ENCODE results near the gene RAD51B. TPM values are rescaled to one million over a fixed set of nuclear protein-coding genes. Genes with fewer than 3 reads are reported as not detected.

RAD51B gene
- total RNA-seq, 1 experiment from 2014 or later, result 16.7 TPM

GRCh38 chr14:68719634-68720384 is 900.2 kb downstream of the RAD51B start:
- no peak overlapping the region for H3K4ac ChIP-seq (ENCODE audit: low read depth, low read length)
- H2BK120ac ChIP-seq (ENCODE audit: low read depth, low read length, poor library complexity, severe bottlenecking), result no peak overlapping the region
- no peak for DNase-seq
- H4K20me1 ChIP-seq (ENCODE audit: control insufficient read depth, insufficient read depth, insufficient read length), result no peaks in the 10 kb centered on the region
- no peaks in the 10 kb centered on the region for H3K79me1 ChIP-seq (ENCODE audit: insufficient read depth, low read depth, low read length, poor library complexity, severe bottlenecking)
- no peaks in the 10 kb centered on the region for H3K9me3 ChIP-seq (ENCODE audit: control insufficient read depth, low read depth, low read length)
- peaks cover 0 to 2% of the 10 kb centered on the region in 2 experiments; a peak in 1 of 5 replicates for H3K9me3 Mint-ChIP-seq
- no peak overlapping the region for H3K18ac ChIP-seq (ENCODE audit: insufficient read length, low read depth, low read length)
- TF ChIP-seq CTCF (conservative IDR thresholded peaks at IDR 0.05), result no peak
- no peak overlapping the region for H4K5ac ChIP-seq (ENCODE audit: insufficient read length, low read depth, low read length)
- no peaks in the 10 kb centered on the region for H3K23me2 ChIP-seq (ENCODE audit: insufficient read length, low read depth, low read length, poor library complexity, severe bottlenecking)
- no CpG with 5 or more reads among the region's 5 CpGs for WGBS (ENCODE audit: extremely low coverage, insufficient read length, low lambda C conversion rate)
- H2AFZ ChIP-seq (ENCODE audit: low read length), result no peak overlapping the region
- no peak overlapping the region for H3K9ac ChIP-seq (ENCODE audit: extremely low read depth, insufficient read length, low read length)
- H3K4me3 Mint-ChIP-seq, result no peak overlapping the region
- no peaks in the 10 kb centered on the region for H3K79me2 ChIP-seq (ENCODE audit: insufficient read depth, low read length)
- H3K36me3 Mint-ChIP-seq (ENCODE audit: insufficient read depth in 1 of 3, low read depth in 3 of 3), result no peaks in the 10 kb centered on the region
- no peak overlapping the region for H3K27ac Mint-ChIP-seq
- H3K23ac ChIP-seq (ENCODE audit: insufficient read length, low read depth, low read length), result no peak overlapping the region
- no peak overlapping the region for H2BK12ac ChIP-seq (ENCODE audit: insufficient read length, low read depth, low read length)
- H3T11ph ChIP-seq (ENCODE audit: low read length), result no peak overlapping the region
- H3K27me3 Mint-ChIP-seq (ENCODE audit: low read depth), result no peaks in the 10 kb centered on the region; the same call in none of the 2 replicates
- no peak overlapping the region for H3K14ac ChIP-seq (ENCODE audit: insufficient read depth, low read length)
- H4K8ac ChIP-seq (replicated peaks; ENCODE audit: insufficient read length, low read depth, low read length), result no peak overlapping the region
- H3K4me1 Mint-ChIP-seq, result peaks cover 7 to 10% of the 10 kb centered on the region in 2 experiments
- H2AK5ac ChIP-seq (ENCODE audit: insufficient read length, low read length), result no peak overlapping the region
- no peak overlapping the region for H3K56ac ChIP-seq (ENCODE audit: insufficient read length, low read depth, low read length)
- no peaks in the 10 kb centered on the region for H3K27me3 ChIP-seq (ENCODE audit: insufficient read depth, low read length)
- H2BK20ac ChIP-seq (ENCODE audit: low read depth, low read length, poor library complexity, severe bottlenecking), result no peak overlapping the region
- H3K4me1 ChIP-seq (ENCODE audit: insufficient read depth, low read length), result no peaks in the 10 kb centered on the region
- no peak overlapping the region for H2BK5ac ChIP-seq (ENCODE audit: insufficient read length, low read length)
- H3K27ac ChIP-seq (ENCODE audit: insufficient read length, low read depth, low read length), result no peak overlapping the region
- H2BK15ac ChIP-seq (ENCODE audit: low read depth, low read length), result no peak overlapping the region
- H4K91ac ChIP-seq (ENCODE audit: insufficient read length, low read depth, low read length), result no peak overlapping the region
- no peak overlapping the region for H3K4me2 ChIP-seq (ENCODE audit: insufficient read depth, insufficient read length, low read length)
